ENCODE results near the gene PTBP3. TPM values are rescaled to one million over a fixed set of nuclear protein-coding genes. Genes with fewer than 3 reads are reported as not detected.

Gene PTBP3
- total and polyA plus RNA-seq, 2 of the 13 experiments (the other 11 are each of a cell fraction or from before 2014, with no cell fraction given) = 52.8 to 61.1 TPM

DNA sequence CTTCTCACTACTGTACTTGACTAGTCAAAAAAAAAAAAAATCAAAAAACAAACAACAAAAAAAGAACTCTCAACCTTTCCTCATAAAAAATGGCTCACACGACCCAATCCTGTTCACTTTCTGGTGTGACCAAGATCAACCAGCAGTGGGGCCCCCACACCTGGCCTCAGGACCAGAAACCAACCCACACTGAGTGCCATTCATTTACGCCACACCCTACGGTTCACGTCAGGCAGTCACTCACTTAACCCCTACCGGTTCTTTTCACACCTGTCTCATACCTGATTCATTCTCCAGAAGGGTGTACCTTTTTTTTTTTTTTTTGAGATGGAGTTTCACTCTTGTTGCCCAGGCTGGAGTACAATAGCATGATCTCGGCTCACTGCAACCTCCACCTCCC, 164.1 kb downstream of the PTBP3 start:
- Histone ChIP-seq H3K4me2 (ENCODE audit: low read depth, low read length) (no peak overlapping the region; the same call in 1 of the 2 replicates), H2AFZ (ENCODE audit: low read length) (no peak overlapping the region), H3K79me2 (ENCODE audit: insufficient read depth, low read length) (peaks cover 66% of the 10 kb centered on the region), H3K27ac (ENCODE audit: extremely low read length, insufficient read depth, low read length) (no peak overlapping the region), H4K20me1 (ENCODE audit: insufficient read depth, low read length) (no peaks in the 10 kb centered on the region), H3K27me3 (ENCODE audit: control insufficient read depth in 1 of 2, insufficient read depth in 2 of 2, low read length in 2 of 2) (no peaks in the 10 kb centered on the region), H3K4me1 (ENCODE audit: insufficient read depth, low read length) (peaks cover 84% of the 10 kb centered on the region), H3K9me3 (ENCODE audit: low read length) (no peaks in the 10 kb centered on the region), H3K9ac (ENCODE audit: insufficient read depth, low read depth, low read length) (no peak overlapping the region), H3K36me3 (replicated peaks in 1 of 2; ENCODE audit: control insufficient read depth in 1 of 2, insufficient read depth in 2 of 2, low read length in 2 of 2) (0 out of 5 replicates have a peak, but pooled peaks cover 0 to 6% of the 10 kb centered on the region in 2 experiments), H3K4me3 (replicated peaks in 1 of 3; ENCODE audit: insufficient read depth in 1 of 3, low read depth in 2 of 3, low read length in 3 of 3) (no peak overlapping the region)
- WGBS (ENCODE audit: low lambda C conversion rate) = 80% methylated on average over 6 of the region's 6 CpGs
- in situ Hi-C loops (cut with HindIII; ENCODE audit: extremely low pct_ligation_motif_present, low pct_unique_long_range_greater_than_20kb) (no loop called here), intact Hi-C loops (cut with micrococcal nuclease; ENCODE audit: unreplicated experiment) (loop anchor here (5.0 kb wide), 2 partner anchors 42 to 43 kb away; no protein-coding TSS in a partner anchor)
- BruUV-seq (replicated peaks) = no TSS peak
- no peak for FAIRE-seq
- DNase-seq (ENCODE audit: low spot score) = no peak
- TF ChIP-seq KDM4B (CRISPR knock-in tag; IDR thresholded peaks at IDR 0.05) (no peak), SP5 (CRISPR knock-in tag; IDR thresholded peaks at IDR 0.05; ENCODE audit: borderline replicate concordance, low read depth) (no peak), CBFB (CRISPR knock-in tag; IDR thresholded peaks at IDR 0.05) (no peak), SNRNP70 (IDR thresholded peaks at IDR 0.05; ENCODE audit: low read depth, low read length) (no peak), ZNF549 (CRISPR knock-in tag; IDR thresholded peaks at IDR 0.05) (no peak), HOXA9 (CRISPR knock-in tag; IDR thresholded peaks at IDR 0.05; ENCODE audit: borderline replicate concordance) (no peak), SATB2 (CRISPR knock-in tag; IDR thresholded peaks at IDR 0.05) (no peak), ZBTB8A (CRISPR knock-in tag; IDR thresholded peaks at IDR 0.05; ENCODE audit: borderline replicate concordance, low read depth) (no peak), SETDB1 (CRISPR knock-in tag; IDR thresholded peaks at IDR 0.05; ENCODE audit: borderline replicate concordance) (no peak), KDM5B (CRISPR knock-in tag; IDR thresholded peaks at IDR 0.05; ENCODE audit: borderline replicate concordance) (no peak), GPN1 (CRISPR knock-in tag; IDR thresholded peaks at IDR 0.05; ENCODE audit: borderline replicate concordance) (no peak), RELA (CRISPR knock-in tag; IDR thresholded peaks at IDR 0.05) (no peak)
- TF ChIP-seq, protein P1, sequence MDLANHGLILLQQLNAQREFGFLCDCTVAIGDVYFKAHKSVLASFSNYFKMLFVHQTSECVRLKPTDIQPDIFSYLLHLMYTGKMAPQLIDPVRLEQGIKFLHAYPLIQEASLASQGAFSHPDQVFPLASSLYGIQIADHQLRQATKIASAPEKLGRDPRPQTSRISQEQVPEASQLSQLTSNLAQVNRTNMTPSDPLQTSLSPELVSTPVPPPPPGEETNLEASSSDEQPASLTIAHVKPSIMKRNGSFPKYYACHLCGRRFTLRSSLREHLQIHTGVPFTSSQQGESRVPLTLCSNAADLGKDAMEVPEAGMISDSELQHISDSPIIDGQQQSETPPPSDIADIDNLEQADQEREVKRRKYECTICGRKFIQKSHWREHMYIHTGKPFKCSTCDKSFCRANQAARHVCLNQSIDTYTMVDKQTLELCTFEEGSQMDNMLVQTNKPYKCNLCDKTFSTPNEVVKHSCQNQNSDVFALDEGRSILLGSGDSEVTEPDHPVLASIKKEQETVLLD (CRISPR knock-in tag; IDR thresholded peaks at IDR 0.05; ENCODE audit: low read depth) = no peak
- TF ChIP-seq, protein P2, sequence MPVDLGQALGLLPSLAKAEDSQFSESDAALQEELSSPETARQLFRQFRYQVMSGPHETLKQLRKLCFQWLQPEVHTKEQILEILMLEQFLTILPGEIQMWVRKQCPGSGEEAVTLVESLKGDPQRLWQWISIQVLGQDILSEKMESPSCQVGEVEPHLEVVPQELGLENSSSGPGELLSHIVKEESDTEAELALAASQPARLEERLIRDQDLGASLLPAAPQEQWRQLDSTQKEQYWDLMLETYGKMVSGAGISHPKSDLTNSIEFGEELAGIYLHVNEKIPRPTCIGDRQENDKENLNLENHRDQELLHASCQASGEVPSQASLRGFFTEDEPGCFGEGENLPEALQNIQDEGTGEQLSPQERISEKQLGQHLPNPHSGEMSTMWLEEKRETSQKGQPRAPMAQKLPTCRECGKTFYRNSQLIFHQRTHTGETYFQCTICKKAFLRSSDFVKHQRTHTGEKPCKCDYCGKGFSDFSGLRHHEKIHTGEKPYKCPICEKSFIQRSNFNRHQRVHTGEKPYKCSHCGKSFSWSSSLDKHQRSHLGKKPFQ (CRISPR knock-in tag; IDR thresholded peaks at IDR 0.05; ENCODE audit: insufficient replicate concordance) = no peak
- TF ChIP-seq, protein P3, sequence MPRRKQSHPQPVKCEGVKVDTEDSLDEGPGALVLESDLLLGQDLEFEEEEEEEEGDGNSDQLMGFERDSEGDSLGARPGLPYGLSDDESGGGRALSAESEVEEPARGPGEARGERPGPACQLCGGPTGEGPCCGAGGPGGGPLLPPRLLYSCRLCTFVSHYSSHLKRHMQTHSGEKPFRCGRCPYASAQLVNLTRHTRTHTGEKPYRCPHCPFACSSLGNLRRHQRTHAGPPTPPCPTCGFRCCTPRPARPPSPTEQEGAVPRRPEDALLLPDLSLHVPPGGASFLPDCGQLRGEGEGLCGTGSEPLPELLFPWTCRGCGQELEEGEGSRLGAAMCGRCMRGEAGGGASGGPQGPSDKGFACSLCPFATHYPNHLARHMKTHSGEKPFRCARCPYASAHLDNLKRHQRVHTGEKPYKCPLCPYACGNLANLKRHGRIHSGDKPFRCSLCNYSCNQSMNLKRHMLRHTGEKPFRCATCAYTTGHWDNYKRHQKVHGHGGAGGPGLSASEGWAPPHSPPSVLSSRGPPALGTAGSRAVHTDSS (CRISPR knock-in tag; conservative IDR thresholded peaks at IDR 0.05) = no peak
- TF ChIP-seq, protein P4, sequence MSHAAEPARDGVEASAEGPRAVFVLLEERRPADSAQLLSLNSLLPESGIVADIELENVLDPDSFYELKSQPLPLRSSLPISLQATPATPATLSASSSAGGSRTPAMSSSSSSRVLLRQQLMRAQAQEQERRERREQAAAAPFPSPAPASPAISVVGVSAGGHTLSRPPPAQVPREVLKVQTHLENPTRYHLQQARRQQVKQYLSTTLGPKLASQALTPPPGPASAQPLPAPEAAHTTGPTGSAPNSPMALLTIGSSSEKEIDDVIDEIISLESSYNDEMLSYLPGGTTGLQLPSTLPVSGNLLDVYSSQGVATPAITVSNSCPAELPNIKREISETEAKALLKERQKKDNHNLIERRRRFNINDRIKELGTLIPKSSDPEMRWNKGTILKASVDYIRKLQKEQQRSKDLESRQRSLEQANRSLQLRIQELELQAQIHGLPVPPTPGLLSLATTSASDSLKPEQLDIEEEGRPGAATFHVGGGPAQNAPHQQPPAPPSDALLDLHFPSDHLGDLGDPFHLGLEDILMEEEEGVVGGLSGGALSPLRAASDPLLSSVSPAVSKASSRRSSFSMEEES (CRISPR knock-in tag; IDR thresholded peaks at IDR 0.05) = no peak
- TF ChIP-seq, protein P5, sequence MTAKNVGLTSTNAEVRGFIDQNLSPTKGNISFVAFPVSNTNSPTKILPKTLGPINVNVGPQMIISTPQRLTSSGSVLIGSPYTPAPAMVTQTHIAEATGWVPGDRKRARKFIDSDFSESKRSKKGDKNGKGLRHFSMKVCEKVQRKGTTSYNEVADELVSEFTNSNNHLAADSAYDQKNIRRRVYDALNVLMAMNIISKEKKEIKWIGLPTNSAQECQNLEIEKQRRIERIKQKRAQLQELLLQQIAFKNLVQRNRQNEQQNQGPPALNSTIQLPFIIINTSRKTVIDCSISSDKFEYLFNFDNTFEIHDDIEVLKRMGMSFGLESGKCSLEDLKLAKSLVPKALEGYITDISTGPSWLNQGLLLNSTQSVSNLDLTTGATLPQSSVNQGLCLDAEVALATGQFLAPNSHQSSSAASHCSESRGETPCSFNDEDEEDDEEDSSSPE (CRISPR knock-in tag; IDR thresholded peaks at IDR 0.05) = no peak
- ATAC-seq = no peak
- CTCF ChIA-PET (ENCODE audit: low intra/inter-chr PET ratio, low total read pairs) = no interaction called here
- POLR2A ChIA-PET = no interaction called here
